Measurements from ENCODE around the gene TAPBP. TPM values are rescaled to one million over a fixed set of nuclear protein-coding genes. Genes with fewer than 3 reads are reported as not detected.
"Not testable (repeated sequence)": the region's sequence is repeated elsewhere in the genome, so short reads cannot be mapped to it uniquely, and the experiment has no call there.

The TAPBP gene
- total and polyA plus RNA-seq, 2 donors (not counting 1 experiment from before 2014, with no cell fraction given): 50.3 to 56.0 TPM

- no peak overlapping the region for H2AFZ ChIP-seq (ENCODE audit: low read length)
- H4K20me1 ChIP-seq (ENCODE audit: control insufficient read depth, extremely low read depth, insufficient read depth, low read length): no peaks in the 10 kb centered on the region
- H3K79me2 ChIP-seq (ENCODE audit: control insufficient read depth, insufficient read depth, low read length): no peaks in the 10 kb centered on the region
- no peaks in the 10 kb centered on the region for H3K36me3 ChIP-seq (ENCODE audit: control insufficient read depth, insufficient read depth, low read length)
- H3K4me2 ChIP-seq (ENCODE audit: extremely low read depth, insufficient read depth, low read length): no peak overlapping the region
- H3K27me3 ChIP-seq (ENCODE audit: control insufficient read depth, insufficient read depth, low read length): no peaks in the 10 kb centered on the region
- H3K4me3 ChIP-seq (replicated peaks in 1 of 4; ENCODE audit: control extremely low read depth in 1 of 4, insufficient read depth in 1 of 4, low read depth in 3 of 4, low read length in 4 of 4): no peak overlapping the region
- DNase-seq (ENCODE audit: low read depth in 2 of 2): peak; percentile 75 to 93
- no peaks in the 10 kb centered on the region for H3K9me3 ChIP-seq (ENCODE audit: control insufficient read depth, insufficient read depth, low read depth, low read length)
- no peak overlapping the region for H3K9ac ChIP-seq (ENCODE audit: insufficient read depth, low read length)
- H3K27ac ChIP-seq (ENCODE audit: insufficient read depth, low read length): no peak overlapping the region
- no peaks in the 10 kb centered on the region for H3K4me1 ChIP-seq (ENCODE audit: control insufficient read depth, extremely low read depth, insufficient read depth, low read length)
- peak; percentile 41 to 58 for TF ChIP-seq CTCF (conservative IDR thresholded peaks at IDR 0.05 in 1 of 2, IDR thresholded peaks at IDR 0.05 in 1 of 2; ENCODE audit: low read depth in 1 of 2, low read length in 2 of 2)
- TF ChIP-seq EZH2 (IDR thresholded peaks at IDR 0.05; ENCODE audit: low read length, missing control alignments): no peak
Measured at GRCh38 chr6:33344701-33345697, 31.1 kb upstream of the TAPBP start.

DNA sequence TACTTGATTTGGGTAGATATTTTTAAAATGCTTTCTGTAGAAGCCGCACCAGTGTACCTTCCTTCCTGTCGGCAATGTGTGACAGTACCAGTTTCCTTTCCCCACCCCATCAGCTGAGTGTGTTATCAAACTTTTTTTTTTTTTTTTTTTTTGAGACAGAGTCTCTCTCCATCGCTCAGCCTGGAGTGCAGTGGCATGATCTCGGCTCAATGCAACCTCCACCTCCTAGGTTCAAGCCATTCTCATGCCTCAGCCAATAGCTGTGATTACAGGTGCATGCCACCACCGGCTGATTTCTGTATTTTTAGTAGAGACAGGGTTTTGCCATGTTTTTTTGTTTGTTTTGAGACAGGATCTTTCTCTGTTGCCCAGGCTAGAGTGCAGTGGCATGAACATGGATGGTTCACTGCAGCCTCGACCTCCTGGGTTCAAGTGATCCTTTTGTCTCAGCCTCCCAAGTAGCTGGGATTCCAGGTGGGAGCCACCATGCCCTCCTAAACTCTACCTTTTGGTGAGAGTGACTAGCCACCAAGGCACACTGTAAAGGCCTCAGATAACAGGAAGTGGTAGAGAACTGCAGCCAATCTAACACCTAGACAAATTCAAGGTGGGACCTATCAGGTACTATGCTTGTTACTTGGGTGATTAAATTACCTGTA lies 30.2 kb upstream of the TAPBP start:
- Histone ChIP-seq H3K9ac (ENCODE audit: insufficient read depth, low read length) (no peak overlapping the region), H3K79me2 (ENCODE audit: control insufficient read depth, insufficient read depth, low read length) (no peaks in the 10 kb centered on the region), H3K9me3 (ENCODE audit: control insufficient read depth, insufficient read depth, low read depth, low read length) (no peaks in the 10 kb centered on the region), H2AFZ (ENCODE audit: low read length) (no peak overlapping the region), H3K4me2 (ENCODE audit: extremely low read depth, insufficient read depth, low read length) (no peak overlapping the region), H3K27me3 (ENCODE audit: control insufficient read depth, insufficient read depth, low read length) (no peaks in the 10 kb centered on the region), H3K4me3 (replicated peaks in 1 of 4; ENCODE audit: control extremely low read depth in 1 of 4, insufficient read depth in 1 of 4, low read depth in 3 of 4, low read length in 4 of 4) (no peak overlapping the region), H4K20me1 (ENCODE audit: control insufficient read depth, extremely low read depth, insufficient read depth, low read length) (no peaks in the 10 kb centered on the region), H3K4me1 (ENCODE audit: control insufficient read depth, extremely low read depth, insufficient read depth, low read length) (no peaks in the 10 kb centered on the region), H3K36me3 (ENCODE audit: control insufficient read depth, insufficient read depth, low read length) (no peaks in the 10 kb centered on the region), H3K27ac (ENCODE audit: insufficient read depth, low read length) (no peak overlapping the region)
- TF ChIP-seq CTCF (conservative IDR thresholded peaks at IDR 0.05 in 1 of 2, IDR thresholded peaks at IDR 0.05 in 1 of 2; ENCODE audit: low read depth in 1 of 2, low read length in 2 of 2) (no peak), EZH2 (IDR thresholded peaks at IDR 0.05; ENCODE audit: low read length, missing control alignments) (no peak)
- no peak for DNase-seq (ENCODE audit: low read depth in 2 of 2)

DNA sequence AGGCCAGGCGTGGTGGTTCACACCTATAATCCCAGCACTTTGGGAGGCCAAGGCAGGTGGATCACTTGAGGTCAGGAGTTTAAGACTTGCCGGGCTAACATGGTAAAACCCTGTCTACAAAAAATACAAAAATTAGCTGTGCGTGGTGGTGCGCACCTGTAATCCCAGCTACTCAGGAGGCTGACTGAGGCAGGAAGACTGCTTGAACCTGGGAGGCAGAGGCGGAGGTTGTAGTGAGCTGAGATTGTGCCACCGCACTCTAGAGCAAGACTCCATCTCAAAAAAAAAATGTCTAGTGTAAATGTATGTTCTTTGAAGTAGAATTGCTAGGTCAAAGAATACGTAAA lies 29.7 kb upstream of the TAPBP start:
- not testable (repeated sequence) for H3K79me2 ChIP-seq (ENCODE audit: control insufficient read depth, insufficient read depth, low read length); H3K9me3 ChIP-seq (ENCODE audit: control insufficient read depth, insufficient read depth, low read depth, low read length); H3K4me1 ChIP-seq (ENCODE audit: control insufficient read depth, extremely low read depth, insufficient read depth, low read length)

More for the DNA sequence above, 29.7 kb upstream of the TAPBP start:
- H3K4me2 ChIP-seq (ENCODE audit: extremely low read depth, insufficient read depth, low read length); H3K27me3 ChIP-seq (ENCODE audit: control insufficient read depth, insufficient read depth, low read length); H3K4me3 ChIP-seq (replicated peaks in 1 of 4; ENCODE audit: control extremely low read depth in 1 of 4, insufficient read depth in 1 of 4, low read depth in 3 of 4, low read length in 4 of 4); DNase-seq (ENCODE audit: low read depth in 2 of 2); H4K20me1 ChIP-seq (ENCODE audit: control insufficient read depth, extremely low read depth, insufficient read depth, low read length); H2AFZ ChIP-seq (ENCODE audit: low read length); H3K27ac ChIP-seq (ENCODE audit: insufficient read depth, low read length); H3K36me3 ChIP-seq (ENCODE audit: control insufficient read depth, insufficient read depth, low read length); H3K9ac ChIP-seq (ENCODE audit: insufficient read depth, low read length): not testable (repeated sequence)

Measured in fibroblast of lung (primary cell).